ENCODE measurements around the gene ADRA2C. TPM values are rescaled to one million over a fixed set of nuclear protein-coding genes. Genes with fewer than 3 reads are reported as not detected.

ADRA2C gene
- total and polyA plus RNA-seq, 2 experiments from 2014 or later: 3.0 to 16.6 TPM

- ATAC-seq: no peak
- H3K27ac Mint-ChIP-seq: no peak overlapping the region
Measured at GRCh38 chr4:3729188-3729881, 36.9 kb upstream of the ADRA2C start.

More at GRCh38 chr4:3729188-3729881, 36.9 kb upstream of the ADRA2C start:
- TF ChIP-seq, protein P1, sequence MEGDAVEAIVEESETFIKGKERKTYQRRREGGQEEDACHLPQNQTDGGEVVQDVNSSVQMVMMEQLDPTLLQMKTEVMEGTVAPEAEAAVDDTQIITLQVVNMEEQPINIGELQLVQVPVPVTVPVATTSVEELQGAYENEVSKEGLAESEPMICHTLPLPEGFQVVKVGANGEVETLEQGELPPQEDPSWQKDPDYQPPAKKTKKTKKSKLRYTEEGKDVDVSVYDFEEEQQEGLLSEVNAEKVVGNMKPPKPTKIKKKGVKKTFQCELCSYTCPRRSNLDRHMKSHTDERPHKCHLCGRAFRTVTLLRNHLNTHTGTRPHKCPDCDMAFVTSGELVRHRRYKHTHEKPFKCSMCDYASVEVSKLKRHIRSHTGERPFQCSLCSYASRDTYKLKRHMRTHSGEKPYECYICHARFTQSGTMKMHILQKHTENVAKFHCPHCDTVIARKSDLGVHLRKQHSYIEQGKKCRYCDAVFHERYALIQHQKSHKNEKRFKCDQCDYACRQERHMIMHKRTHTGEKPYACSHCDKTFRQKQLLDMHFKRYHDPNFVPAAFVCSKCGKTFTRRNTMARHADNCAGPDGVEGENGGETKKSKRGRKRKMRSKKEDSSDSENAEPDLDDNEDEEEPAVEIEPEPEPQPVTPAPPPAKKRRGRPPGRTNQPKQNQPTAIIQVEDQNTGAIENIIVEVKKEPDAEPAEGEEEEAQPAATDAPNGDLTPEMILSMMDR (conservative IDR thresholded peaks at IDR 0.05; ENCODE audit: low read depth in 2 of 2): no peak
- TF ChIP-seq ZNF462 (CRISPR knock-in tag; IDR thresholded peaks at IDR 0.05) (no peak), STAT1 (IDR thresholded peaks at IDR 0.05; ENCODE audit: unreplicated experiment) (no peak), ZNF331 (CRISPR knock-in tag; IDR thresholded peaks at IDR 0.05; ENCODE audit: low read depth) (no peak), ZNF114 (CRISPR knock-in tag; IDR thresholded peaks at IDR 0.05) (no peak), POLR2AphosphoS5 (IDR thresholded peaks at IDR 0.05; ENCODE audit: low read depth) (no peak), EZH2 (IDR thresholded peaks at IDR 0.05; ENCODE audit: low read depth, unreplicated experiment) (no peak), EZH2phosphoT487 (IDR thresholded peaks at IDR 0.05; ENCODE audit: unreplicated experiment) (no peak), JUNB (IDR thresholded peaks at IDR 0.05; ENCODE audit: unreplicated experiment) (no peak), CREB1 (CRISPR knock-in tag; IDR thresholded peaks at IDR 0.05; ENCODE audit: low read depth) (no peak), NANOG (IDR thresholded peaks at IDR 0.05; ENCODE audit: borderline replicate concordance) (no peak)
- TF ChIP-seq, protein P2, sequence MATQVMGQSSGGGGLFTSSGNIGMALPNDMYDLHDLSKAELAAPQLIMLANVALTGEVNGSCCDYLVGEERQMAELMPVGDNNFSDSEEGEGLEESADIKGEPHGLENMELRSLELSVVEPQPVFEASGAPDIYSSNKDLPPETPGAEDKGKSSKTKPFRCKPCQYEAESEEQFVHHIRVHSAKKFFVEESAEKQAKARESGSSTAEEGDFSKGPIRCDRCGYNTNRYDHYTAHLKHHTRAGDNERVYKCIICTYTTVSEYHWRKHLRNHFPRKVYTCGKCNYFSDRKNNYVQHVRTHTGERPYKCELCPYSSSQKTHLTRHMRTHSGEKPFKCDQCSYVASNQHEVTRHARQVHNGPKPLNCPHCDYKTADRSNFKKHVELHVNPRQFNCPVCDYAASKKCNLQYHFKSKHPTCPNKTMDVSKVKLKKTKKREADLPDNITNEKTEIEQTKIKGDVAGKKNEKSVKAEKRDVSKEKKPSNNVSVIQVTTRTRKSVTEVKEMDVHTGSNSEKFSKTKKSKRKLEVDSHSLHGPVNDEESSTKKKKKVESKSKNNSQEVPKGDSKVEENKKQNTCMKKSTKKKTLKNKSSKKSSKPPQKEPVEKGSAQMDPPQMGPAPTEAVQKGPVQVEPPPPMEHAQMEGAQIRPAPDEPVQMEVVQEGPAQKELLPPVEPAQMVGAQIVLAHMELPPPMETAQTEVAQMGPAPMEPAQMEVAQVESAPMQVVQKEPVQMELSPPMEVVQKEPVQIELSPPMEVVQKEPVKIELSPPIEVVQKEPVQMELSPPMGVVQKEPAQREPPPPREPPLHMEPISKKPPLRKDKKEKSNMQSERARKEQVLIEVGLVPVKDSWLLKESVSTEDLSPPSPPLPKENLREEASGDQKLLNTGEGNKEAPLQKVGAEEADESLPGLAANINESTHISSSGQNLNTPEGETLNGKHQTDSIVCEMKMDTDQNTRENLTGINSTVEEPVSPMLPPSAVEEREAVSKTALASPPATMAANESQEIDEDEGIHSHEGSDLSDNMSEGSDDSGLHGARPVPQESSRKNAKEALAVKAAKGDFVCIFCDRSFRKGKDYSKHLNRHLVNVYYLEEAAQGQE (IDR thresholded peaks at IDR 0.05; ENCODE audit: unreplicated experiment): no peak
- TF ChIP-seq, protein P3, sequence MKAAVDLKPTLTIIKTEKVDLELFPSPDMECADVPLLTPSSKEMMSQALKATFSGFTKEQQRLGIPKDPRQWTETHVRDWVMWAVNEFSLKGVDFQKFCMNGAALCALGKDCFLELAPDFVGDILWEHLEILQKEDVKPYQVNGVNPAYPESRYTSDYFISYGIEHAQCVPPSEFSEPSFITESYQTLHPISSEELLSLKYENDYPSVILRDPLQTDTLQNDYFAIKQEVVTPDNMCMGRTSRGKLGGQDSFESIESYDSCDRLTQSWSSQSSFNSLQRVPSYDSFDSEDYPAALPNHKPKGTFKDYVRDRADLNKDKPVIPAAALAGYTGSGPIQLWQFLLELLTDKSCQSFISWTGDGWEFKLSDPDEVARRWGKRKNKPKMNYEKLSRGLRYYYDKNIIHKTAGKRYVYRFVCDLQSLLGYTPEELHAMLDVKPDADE (IDR thresholded peaks at IDR 0.05): no peak
- Histone ChIP-seq H3F3A (replicated peaks; ENCODE audit: low read depth) (0 out of 2 replicates have a peak, but pooled peaks cover 6% of the 10 kb centered on the region), H4K20me1 (replicated peaks; ENCODE audit: insufficient read depth) (no peaks in the 10 kb centered on the region), H2AFZ (no peak overlapping the region), H3K36me3 (ENCODE audit: insufficient read depth) (no peaks in the 10 kb centered on the region), H3K9me2 (ENCODE audit: insufficient read depth) (no peaks in the 10 kb centered on the region), H3K27me3 (ENCODE audit: insufficient read depth) (peaks cover 10% of the 10 kb centered on the region), H3K79me2 (replicated peaks; ENCODE audit: insufficient read depth) (no peaks in the 10 kb centered on the region), H3K4me3 (no peak overlapping the region), H3K27ac (ENCODE audit: low read depth) (no peak overlapping the region), H3K4me1 (ENCODE audit: insufficient read depth) (peaks cover 20% of the 10 kb centered on the region), H3K4me2 (no peak overlapping the region)
- DNase-seq (ENCODE audit: low spot score): no peak
- H3K9me3 Mint-ChIP-seq: no peaks in the 10 kb centered on the region
- H3K4me1 Mint-ChIP-seq: peaks cover 29% of the 10 kb centered on the region
- peaks cover 17% of the 10 kb centered on the region for H3K27me3 Mint-ChIP-seq (ENCODE audit: insufficient read depth, low read depth, poor library complexity)
- H3K4me3 Mint-ChIP-seq: no peak overlapping the region
- H3K36me3 Mint-ChIP-seq (ENCODE audit: low read depth): no peaks in the 10 kb centered on the region

Data from GM23338 (cell line).